Calu3 (cell line): Measurements from ENCODE around the gene GRAMD1C. TPM values are rescaled to one million over a fixed set of nuclear protein-coding genes. Genes with fewer than 3 reads are reported as not detected.
A peak's percentile ranks its signal among the peaks of the same experiment; 100 is the strongest.

Source experiments
- BruUV-seq: library from RNA; stranded (reverse); fragments of 400-500 nt; replicated peaks from 2 replicates; lab custom pipeline; 2021; lab: Mats Ljungman, UMichigan
- CTCF ChIA-PET: fragments of 300-600 bp; sonication (Branson Sonifier 250); formaldehyde crosslinking; loops from one replicate; lab custom pipeline; 2022; ENCODE audit warnings: antibody characterized with exemption; lab: Charles Lee
- DNase-seq: peaks from one replicate; pipeline ENCODE4 v3.0.0; 2022
- H3K27ac Mint-ChIP-seq: one replicate; pipeline ENCODE4 v1.8.0; 2022; ENCODE audit warnings: mixed read lengths; ENCODE audit not compliant: unreplicated experiment
- H3K27me3 Mint-ChIP-seq: one replicate; pipeline ENCODE4 v1.8.0; 2022; ENCODE audit warnings: mixed read lengths; ENCODE audit not compliant: unreplicated experiment
- H3K36me3 Mint-ChIP-seq: one replicate; pipeline ENCODE4 v1.8.0; 2022; ENCODE audit warnings: mild to moderate bottlenecking, moderate library complexity, mixed read lengths; ENCODE audit not compliant: insufficient read depth, unreplicated experiment
- H3K4me1 Mint-ChIP-seq: one replicate; pipeline ENCODE4 v1.8.0; 2022; ENCODE audit warnings: mild to moderate bottlenecking, low read depth, mixed read lengths; ENCODE audit not compliant: unreplicated experiment
- H3K4me3 Mint-ChIP-seq: one replicate; pipeline ENCODE4 v1.8.0; 2022; ENCODE audit warnings: mild to moderate bottlenecking, low read depth, moderate library complexity, mixed read lengths; ENCODE audit not compliant: unreplicated experiment
- H3K9me3 Mint-ChIP-seq: one replicate; pipeline ENCODE4 v1.8.0; 2022; ENCODE audit warnings: low read depth, mixed read lengths; ENCODE audit not compliant: unreplicated experiment
- intact Hi-C: fragments of 100-400 bp; cut with micrococcal nuclease; formaldehyde crosslinking; loops from one replicate; pipeline ENCODE4 v1.10.0; 2022; ENCODE audit not compliant: unreplicated experiment
- total RNA-seq: library from RNA; stranded (reverse); gene quantifications from 2 replicates; pipeline ENCODE4 v1.2.3, GENCODE V29; 2022
- TF ChIP-seq, protein P1 (sequence below): fragments of 200-600 bp; IDR thresholded peaks from one replicate; pipeline ENCODE4 v1.8.0; 2022; ENCODE audit warnings: antibody characterized with exemption; ENCODE audit not compliant: unreplicated experiment

Gene GRAMD1C
- total RNA-seq, 1 experiment from 2014 or later, result 6.3 TPM

DNA sequence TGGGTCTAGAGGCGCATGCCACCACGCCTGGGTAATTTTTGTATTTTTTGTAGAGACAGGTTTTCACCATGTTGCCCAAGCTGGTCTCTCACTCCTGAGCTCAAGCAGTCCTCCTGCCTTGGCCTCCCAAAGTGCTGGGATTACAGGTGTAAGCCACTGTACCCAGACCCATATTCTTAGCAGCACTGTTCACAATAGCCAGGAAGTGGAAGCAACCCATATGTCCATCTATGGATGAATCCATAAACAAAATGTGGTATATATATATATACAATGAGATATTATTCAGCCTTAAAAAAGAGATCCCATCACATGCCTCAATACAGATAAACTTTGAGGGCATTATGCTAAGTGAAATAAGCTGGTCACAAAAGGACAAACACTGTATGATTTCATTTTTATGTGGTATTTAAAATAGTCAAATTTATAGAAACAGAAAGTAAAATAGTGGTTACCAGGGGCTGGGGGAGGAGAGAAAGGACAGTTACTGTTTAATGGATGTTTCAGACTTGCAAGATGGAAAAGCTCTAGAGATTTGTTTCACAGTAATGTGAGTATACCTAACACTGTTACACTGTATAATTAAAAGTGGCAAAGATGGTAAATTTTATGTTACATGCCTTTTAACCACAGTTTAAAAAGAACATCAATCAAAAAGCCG is 35.7 kb upstream of the GRAMD1C start:
- no peak for DNase-seq
- Mint-ChIP-seq H3K4me3 (no peak overlapping the region), H3K9me3 (no peaks in the 10 kb centered on the region), H3K27me3 (no peaks in the 10 kb centered on the region), H3K4me1 (peaks cover 9% of the 10 kb centered on the region), H3K27ac (no peak overlapping the region), H3K36me3 (peaks cover 6% of the 10 kb centered on the region)
- CTCF ChIA-PET, result interaction anchor here (0.6 kb wide), 1 partner anchor 333 kb away, joined by 3 read pairs; no protein-coding TSS in a partner anchor
- BruUV-seq, result no TSS peak
- intact Hi-C loops, result no loop called here
- TF ChIP-seq, protein P1, sequence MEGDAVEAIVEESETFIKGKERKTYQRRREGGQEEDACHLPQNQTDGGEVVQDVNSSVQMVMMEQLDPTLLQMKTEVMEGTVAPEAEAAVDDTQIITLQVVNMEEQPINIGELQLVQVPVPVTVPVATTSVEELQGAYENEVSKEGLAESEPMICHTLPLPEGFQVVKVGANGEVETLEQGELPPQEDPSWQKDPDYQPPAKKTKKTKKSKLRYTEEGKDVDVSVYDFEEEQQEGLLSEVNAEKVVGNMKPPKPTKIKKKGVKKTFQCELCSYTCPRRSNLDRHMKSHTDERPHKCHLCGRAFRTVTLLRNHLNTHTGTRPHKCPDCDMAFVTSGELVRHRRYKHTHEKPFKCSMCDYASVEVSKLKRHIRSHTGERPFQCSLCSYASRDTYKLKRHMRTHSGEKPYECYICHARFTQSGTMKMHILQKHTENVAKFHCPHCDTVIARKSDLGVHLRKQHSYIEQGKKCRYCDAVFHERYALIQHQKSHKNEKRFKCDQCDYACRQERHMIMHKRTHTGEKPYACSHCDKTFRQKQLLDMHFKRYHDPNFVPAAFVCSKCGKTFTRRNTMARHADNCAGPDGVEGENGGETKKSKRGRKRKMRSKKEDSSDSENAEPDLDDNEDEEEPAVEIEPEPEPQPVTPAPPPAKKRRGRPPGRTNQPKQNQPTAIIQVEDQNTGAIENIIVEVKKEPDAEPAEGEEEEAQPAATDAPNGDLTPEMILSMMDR, result no peak

DNA sequence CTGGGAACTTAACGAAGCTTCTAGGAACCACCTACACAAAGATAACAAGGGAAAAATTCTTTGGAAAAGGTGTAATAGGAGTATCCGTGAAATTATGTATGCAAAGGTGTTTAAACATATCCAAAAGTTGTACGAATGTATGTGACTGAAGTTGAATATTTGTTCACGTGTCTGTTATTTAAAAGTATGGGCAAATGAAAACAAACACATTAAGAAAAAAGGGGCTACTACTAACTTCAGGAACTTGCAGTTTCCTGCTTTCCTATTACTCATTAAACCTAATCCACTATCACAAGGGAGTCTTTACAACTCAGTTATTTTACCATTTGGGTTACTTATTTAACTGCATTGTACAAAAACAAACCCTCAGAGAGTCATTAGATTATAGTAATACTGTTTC is 33.9 kb upstream of the GRAMD1C start:
- Mint-ChIP-seq H3K4me1 (peaks cover 9% of the 10 kb centered on the region), H3K36me3 (peaks cover 10% of the 10 kb centered on the region), H3K27ac (peak overlapping the region; percentile 43), H3K27me3 (no peaks in the 10 kb centered on the region), H3K9me3 (no peaks in the 10 kb centered on the region), H3K4me3 (no peak overlapping the region)
- BruUV-seq, result no TSS peak
- CTCF ChIA-PET, result no interaction called here
- DNase-seq, result no peak
- TF ChIP-seq, protein P1, result no peak
- intact Hi-C loops, result no loop called here

GRCh38 chr3:113805249-113805648 is 33.3 kb upstream of the GRAMD1C start:
- Mint-ChIP-seq H3K9me3 (no peaks in the 10 kb centered on the region), H3K4me1 (peaks cover 9% of the 10 kb centered on the region), H3K27ac (no peak overlapping the region), H3K27me3 (no peaks in the 10 kb centered on the region), H3K36me3 (peaks cover 10% of the 10 kb centered on the region), H3K4me3 (no peak overlapping the region)
- intact Hi-C loops, result no loop called here
- TF ChIP-seq, protein P1, result no peak
- CTCF ChIA-PET, result interaction anchor here (0.7 kb wide), 1 partner anchor 165 kb away, joined by 3 read pairs; no protein-coding TSS in a partner anchor
- no peak for DNase-seq
- no TSS peak for BruUV-seq

- Mint-ChIP-seq H3K36me3 (peaks cover 4% of the 10 kb centered on the region), H3K4me3 (no peak overlapping the region), H3K4me1 (no peaks in the 10 kb centered on the region), H3K27ac (no peak overlapping the region), H3K27me3 (no peaks in the 10 kb centered on the region), H3K9me3 (no peaks in the 10 kb centered on the region)
- BruUV-seq, result no TSS peak
- DNase-seq, result no peak
- CTCF ChIA-PET, result no interaction called here
- TF ChIP-seq, protein P1, result no peak
- intact Hi-C loops, result no loop called here
Measured at GRCh38 chr3:113812854-113813253, 25.7 kb upstream of the GRAMD1C start.
